WTC11 (cell line): ENCODE measurements around the gene ENAM. TPM values are rescaled to one million over a fixed set of nuclear protein-coding genes. Genes with fewer than 3 reads are reported as not detected.

ENCODE experiments used
- ATAC-seq: fragments of 200-7000 bp; cut with Tn5 transposase; 2 replicates; pipeline ENCODE4 v1.10.0; 2021; ENCODE audit warnings: mild to moderate bottlenecking, moderate library complexity
- CTCF ChIA-PET: fragments of 300-600 bp; sonication (Branson Sonifier 250); formaldehyde crosslinking; loops from one replicate; lab custom pipeline; 2021; ENCODE audit warnings: antibody characterized with exemption; lab: Charles Lee
- POLR2A ChIA-PET: fragments of 350-600 bp; sonication (Branson Sonifier 250); formaldehyde crosslinking; loops from one replicate; lab custom pipeline; 2021; ENCODE audit warnings: antibody characterized with exemption; lab: Charles Lee
- DNase-seq: peaks from one replicate; pipeline ENCODE4 v3.0.0; 2021; ENCODE audit warnings: low spot score
- H3K27ac Mint-ChIP-seq: 2 replicates; pipeline ENCODE4 v1.8.0; 2021; ENCODE audit warnings: mixed read lengths
- H3K27me3 Mint-ChIP-seq: 2 replicates; pipeline ENCODE4 v1.8.0; 2021; ENCODE audit warnings: low read depth, mild to moderate bottlenecking, moderate library complexity, mixed read lengths
- H3K36me3 Mint-ChIP-seq: 2 replicates; pipeline ENCODE4 v1.8.0; 2021; ENCODE audit warnings: mixed read lengths
- H3K4me1 Mint-ChIP-seq: 2 replicates; pipeline ENCODE4 v1.8.0; 2022; ENCODE audit warnings: mixed read lengths
- H3K4me3 Mint-ChIP-seq: 2 replicates; pipeline ENCODE4 v1.8.0; 2021; ENCODE audit warnings: mild to moderate bottlenecking, moderate library complexity, mixed read lengths
- H3K9me3 Mint-ChIP-seq: 2 replicates; pipeline ENCODE4 v1.8.0; 2021; ENCODE audit warnings: mixed read lengths
- AFF4 ChIP-seq: sonication (generic); formaldehyde crosslinking; IDR thresholded peaks from 2 replicates; pipeline ENCODE4 v1.8.1; 2023; ENCODE audit warnings: mild to moderate bottlenecking, missing genetic modification reagents, borderline replicate concordance
- CBFB ChIP-seq: sonication (generic); formaldehyde crosslinking; IDR thresholded peaks from 2 replicates; pipeline ENCODE4 v1.8.1; 2022; ENCODE audit warnings: mild to moderate bottlenecking, low read depth, missing genetic modification reagents
- CTCF ChIP-seq: fragments of 200-600 bp; IDR thresholded peaks from 2 replicates; pipeline ENCODE4 v1.8.0; 2022; ENCODE audit warnings: antibody characterized with exemption
- E2F4 ChIP-seq: sonication (generic); formaldehyde crosslinking; IDR thresholded peaks from 2 replicates; pipeline ENCODE4 v1.8.1; 2022; ENCODE audit warnings: low read depth, mild to moderate bottlenecking, moderate library complexity, missing genetic modification reagents, borderline replicate concordance
- ETV6 ChIP-seq: sonication (generic); formaldehyde crosslinking; IDR thresholded peaks from 2 replicates; pipeline ENCODE4 v1.8.1; 2022; ENCODE audit warnings: mild to moderate bottlenecking, missing genetic modification reagents
- HMGA2 ChIP-seq: fragments of 250-450 bp; sonication (Bioruptor Pico); IDR thresholded peaks from 2 replicates; pipeline ENCODE4 v1.4.0; 2021; ENCODE audit warnings: mild to moderate bottlenecking, moderate library complexity
- HMGXB4 ChIP-seq: sonication (generic); formaldehyde crosslinking; IDR thresholded peaks from 2 replicates; pipeline ENCODE4 v1.8.1; 2023; ENCODE audit warnings: mild to moderate bottlenecking, moderate library complexity, missing genetic modification reagents
- NFYB ChIP-seq: sonication (generic); formaldehyde crosslinking; conservative IDR thresholded peaks from 2 replicates; pipeline ENCODE4 v1.8.0; 2022; ENCODE audit warnings: low read depth, missing genetic modification reagents
- NR2C2 ChIP-seq: sonication (generic); formaldehyde crosslinking; IDR thresholded peaks from 2 replicates; pipeline ENCODE4 v1.8.0; 2022; ENCODE audit warnings: mild to moderate bottlenecking, missing genetic modification reagents
- OVOL2 ChIP-seq: fragments of 250-450 bp; sonication (Bioruptor Pico); IDR thresholded peaks from 2 replicates; pipeline ENCODE4 v1.9.0; 2021; ENCODE audit warnings: mild to moderate bottlenecking, borderline replicate concordance
- ZNF281 ChIP-seq: sonication (generic); formaldehyde crosslinking; IDR thresholded peaks from 2 replicates; pipeline ENCODE4 v1.8.0; 2023; ENCODE audit warnings: mild to moderate bottlenecking, missing genetic modification reagents
- ZNF317 ChIP-seq: sonication (generic); formaldehyde crosslinking; IDR thresholded peaks from 2 replicates; pipeline ENCODE4 v1.8.1; 2023; ENCODE audit warnings: low read depth, mild to moderate bottlenecking, moderate library complexity, missing genetic modification reagents, borderline replicate concordance
- ZNF396 ChIP-seq: fragments of 250-450 bp; sonication (Bioruptor Pico); IDR thresholded peaks from 2 replicates; pipeline ENCODE4 v1.8.0; 2021; ENCODE audit warnings: mild to moderate bottlenecking, moderate library complexity, borderline replicate concordance
- total RNA-seq: library from RNA; stranded (reverse); gene quantifications from 3 replicates; pipeline ENCODE4 v1.2.3, GENCODE V29; 2021
- TF ChIP-seq, protein P1 (sequence below): sonication (generic); formaldehyde crosslinking; IDR thresholded peaks from 2 replicates; pipeline ENCODE4 v1.8.1; 2022; ENCODE audit warnings: mild to moderate bottlenecking, missing genetic modification reagents, moderate library complexity, borderline replicate concordance
- TF ChIP-seq, protein P2 (sequence below): fragments of 250-450 bp; sonication (Bioruptor Pico); conservative IDR thresholded peaks from 2 replicates; pipeline ENCODE4 v1.9.0; 2021; ENCODE audit warnings: mild to moderate bottlenecking

Gene ENAM
- total RNA-seq, 1 experiment from 2014 or later: not detected

DNA sequence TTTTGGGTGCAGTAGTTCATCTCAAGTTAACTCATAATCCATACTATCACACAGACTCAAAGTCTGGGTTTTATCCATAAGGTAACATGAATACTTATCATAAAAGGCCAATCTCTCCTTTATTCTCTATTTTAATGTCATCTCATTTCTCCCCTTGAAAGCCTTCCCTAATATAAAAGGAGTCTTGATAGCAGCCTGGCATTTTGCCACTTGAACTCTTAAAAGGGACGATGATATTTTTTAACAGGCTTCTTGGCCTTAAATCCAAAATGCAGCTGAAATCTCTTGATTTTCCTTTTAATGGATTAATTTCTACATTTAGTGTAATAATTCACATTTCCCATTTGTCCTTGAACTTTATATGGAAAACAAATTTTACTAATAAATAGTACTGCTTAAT lies 46.2 kb downstream of the ENAM start:
- ChIA-PET POLR2A (no interaction called here), CTCF (no interaction called here)
- H3K27me3 Mint-ChIP-seq: peaks cover 5% of the 10 kb centered on the region; the same call in 1 of the 2 replicates
- H3K36me3 Mint-ChIP-seq: no peaks in the 10 kb centered on the region
- TF ChIP-seq CTCF (no peak), NFYB (no peak), ZNF396 (CRISPR knock-in tag) (no peak), NR2C2 (no peak), E2F4 (CRISPR knock-in tag) (no peak), ZNF281 (CRISPR knock-in tag) (no peak), HMGA2 (CRISPR knock-in tag) (no peak), HMGXB4 (no peak), ETV6 (CRISPR knock-in tag) (no peak)
- TF ChIP-seq, protein P1, sequence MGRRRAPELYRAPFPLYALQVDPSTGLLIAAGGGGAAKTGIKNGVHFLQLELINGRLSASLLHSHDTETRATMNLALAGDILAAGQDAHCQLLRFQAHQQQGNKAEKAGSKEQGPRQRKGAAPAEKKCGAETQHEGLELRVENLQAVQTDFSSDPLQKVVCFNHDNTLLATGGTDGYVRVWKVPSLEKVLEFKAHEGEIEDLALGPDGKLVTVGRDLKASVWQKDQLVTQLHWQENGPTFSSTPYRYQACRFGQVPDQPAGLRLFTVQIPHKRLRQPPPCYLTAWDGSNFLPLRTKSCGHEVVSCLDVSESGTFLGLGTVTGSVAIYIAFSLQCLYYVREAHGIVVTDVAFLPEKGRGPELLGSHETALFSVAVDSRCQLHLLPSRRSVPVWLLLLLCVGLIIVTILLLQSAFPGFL (CRISPR knock-in tag): no peak
- TF ChIP-seq, protein P2, sequence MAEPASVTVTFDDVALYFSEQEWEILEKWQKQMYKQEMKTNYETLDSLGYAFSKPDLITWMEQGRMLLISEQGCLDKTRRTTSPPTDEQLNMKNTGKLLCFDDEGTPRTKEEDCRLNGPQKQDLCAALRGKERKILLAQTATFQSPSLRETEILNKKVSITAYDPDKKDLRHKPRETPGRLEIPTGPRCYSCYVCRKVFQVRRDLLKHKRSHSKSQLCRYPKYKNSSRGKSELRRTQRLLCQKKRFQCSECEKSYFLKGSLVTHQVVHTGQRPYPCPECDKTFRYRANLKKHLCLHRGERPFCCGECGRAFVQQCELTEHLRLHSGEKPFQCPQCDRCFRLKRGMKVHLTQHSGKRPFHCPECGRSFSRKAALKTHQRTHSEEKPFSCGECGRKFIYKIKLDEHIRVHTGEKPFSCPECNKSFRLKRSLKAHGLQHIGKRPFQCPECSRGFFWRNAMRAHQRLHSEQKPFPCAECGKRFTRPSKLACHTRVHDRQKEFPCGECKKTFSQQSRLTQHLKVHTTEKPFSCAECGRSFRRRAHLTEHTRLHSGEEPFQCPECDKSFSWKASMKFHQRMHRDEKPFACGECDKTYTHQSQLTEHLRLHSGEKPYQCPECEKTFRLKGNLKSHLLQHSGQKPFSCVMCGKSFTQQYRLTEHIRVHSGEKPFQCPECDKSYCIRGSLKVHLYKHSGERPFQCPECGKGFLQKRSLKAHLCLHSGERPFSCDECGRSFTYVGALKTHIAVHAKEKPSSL (CRISPR knock-in tag): no peak
- TF ChIP-seq, all 79 proteins: peak for 0
- no peaks in the 10 kb centered on the region for H3K9me3 Mint-ChIP-seq
- H3K27ac Mint-ChIP-seq: no peak overlapping the region
- ATAC-seq: no peak
- H3K4me3 Mint-ChIP-seq: no peak overlapping the region
- H3K4me1 Mint-ChIP-seq: no peaks in the 10 kb centered on the region
- no peak for DNase-seq

DNA sequence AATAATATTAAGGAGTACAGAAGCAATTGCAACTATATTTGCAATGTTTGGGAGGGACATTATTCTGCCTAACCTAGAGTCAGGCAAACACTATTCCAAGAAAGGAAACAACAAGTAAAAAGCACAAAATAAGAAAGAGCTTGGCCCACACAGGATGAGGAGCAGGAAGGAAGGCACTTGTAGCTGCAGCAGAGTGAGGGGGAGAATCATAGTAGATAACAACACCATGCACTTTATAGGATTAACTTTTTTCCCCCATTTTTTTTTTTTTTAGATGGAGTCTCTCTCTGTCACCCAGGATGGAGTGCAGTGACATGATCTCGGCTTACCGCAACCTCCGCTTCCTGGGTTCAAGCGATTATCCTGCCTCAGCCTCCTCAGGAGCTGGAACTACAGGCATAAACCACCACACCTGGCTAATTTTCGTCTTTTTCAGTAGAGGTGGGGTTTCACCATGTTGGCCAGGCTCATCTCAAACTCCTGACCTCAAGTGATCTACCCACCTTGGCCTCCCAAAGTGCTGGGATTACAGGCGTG lies 48.1 kb downstream of the ENAM start:
- ChIA-PET POLR2A (no interaction called here), CTCF (interaction anchor here (0.8 kb wide), 1 partner anchor 11 kb away, joined by 4 read pairs; no protein-coding TSS in a partner anchor)
- no peaks in the 10 kb centered on the region for H3K4me1 Mint-ChIP-seq
- ATAC-seq (no peak), DNase-seq (no peak)
- H3K27ac Mint-ChIP-seq: no peak overlapping the region
- no peaks in the 10 kb centered on the region for H3K36me3 Mint-ChIP-seq
- H3K9me3 Mint-ChIP-seq: no peaks in the 10 kb centered on the region
- H3K27me3 Mint-ChIP-seq: peaks cover 3% of the 10 kb centered on the region; the same call in 1 of the 2 replicates
- H3K4me3 Mint-ChIP-seq: no peak overlapping the region
- TF ChIP-seq ZNF317 (no peak), OVOL2 (CRISPR knock-in tag) (no peak), CBFB (CRISPR knock-in tag) (no peak), AFF4 (CRISPR knock-in tag) (no peak)
